NCI-H2171 (cell line): Measurements from ENCODE around the gene GALNT18.

Experiments
- DNase-seq: peaks from one replicate; lab custom pipeline; 2025; lab: John Stamatoyannopoulos, UW

The GALNT18 gene

DNA sequence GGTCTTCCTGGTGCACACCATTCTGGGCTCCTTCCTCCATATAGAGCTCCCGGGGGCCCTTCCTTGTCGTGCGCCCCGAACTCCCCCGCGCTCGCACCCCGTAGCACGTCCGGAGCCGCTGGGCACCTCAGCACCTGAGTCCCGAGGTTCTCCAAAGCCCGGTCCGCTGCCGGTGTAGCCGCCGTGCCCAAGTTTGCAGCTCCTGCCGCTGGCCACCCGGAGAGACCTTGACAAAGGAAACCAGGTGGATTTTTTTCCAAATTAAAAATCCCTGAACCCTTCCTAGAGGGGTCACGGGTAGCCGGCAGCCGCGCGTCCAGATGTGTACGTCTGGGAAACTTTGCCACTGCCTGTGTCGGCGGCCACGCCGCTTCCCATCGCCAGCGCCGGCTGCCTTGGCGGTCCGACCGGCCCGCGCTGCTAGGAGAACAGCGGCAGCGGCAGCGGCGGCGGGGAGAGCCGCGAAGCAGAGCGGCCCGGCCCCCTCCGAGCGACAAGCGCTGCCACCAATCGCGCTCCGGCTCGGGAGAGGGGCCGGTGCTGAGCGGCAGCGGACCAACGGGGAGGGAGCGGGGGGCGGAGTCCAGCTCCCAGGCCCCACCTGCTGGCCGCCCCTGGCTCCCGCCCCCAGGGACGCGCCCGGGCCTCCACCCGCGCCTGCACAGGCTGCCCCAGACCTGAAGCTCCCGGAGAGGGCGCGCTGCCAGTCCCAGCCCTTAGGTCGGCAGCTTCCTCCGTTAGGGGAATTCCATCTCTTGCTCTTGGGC, at the start of gene GALNT18:
Gene GALNT18 (minus strand): TSS at position 433 of the 767 bp plus-strand sequence.
- DNase-seq: peak; percentile 85

GRCh38 chr11:11670574-11670973, 48.8 kb upstream of the GALNT18 start:
- no peak for DNase-seq

DNA sequence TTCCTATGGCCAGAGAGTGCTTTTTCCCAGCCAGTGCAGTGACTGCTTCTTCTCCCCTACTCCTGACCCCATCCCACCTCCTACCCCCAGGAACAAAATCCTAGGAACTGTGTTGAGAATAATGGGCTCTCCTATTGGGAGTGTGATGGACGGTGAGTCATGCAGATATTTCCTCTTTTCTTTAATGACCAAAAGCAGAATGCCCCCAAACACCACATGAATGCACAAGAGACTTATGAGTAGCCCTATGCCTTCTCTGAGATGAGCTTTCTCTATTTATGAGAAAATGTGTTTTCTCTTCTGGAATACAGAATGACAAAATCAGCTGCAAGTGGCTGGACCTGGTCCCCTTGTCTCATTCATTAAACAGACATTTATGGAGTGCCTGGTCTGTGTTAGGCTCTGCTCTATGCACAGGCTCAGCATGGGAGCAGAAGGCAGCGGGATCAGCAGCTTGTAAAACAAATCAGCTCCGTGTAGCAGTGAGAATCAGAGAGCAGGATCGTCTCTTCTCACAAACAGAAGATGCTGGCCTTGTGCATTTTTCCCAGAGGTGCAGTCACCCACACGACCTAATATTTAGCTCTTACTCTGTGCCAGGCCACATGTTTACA, 47.5 kb upstream of the GALNT18 start:
- no peak for DNase-seq

GRCh38 chr11:11668781-11669180, 47.0 kb upstream of the GALNT18 start:
- no peak for DNase-seq

DNA sequence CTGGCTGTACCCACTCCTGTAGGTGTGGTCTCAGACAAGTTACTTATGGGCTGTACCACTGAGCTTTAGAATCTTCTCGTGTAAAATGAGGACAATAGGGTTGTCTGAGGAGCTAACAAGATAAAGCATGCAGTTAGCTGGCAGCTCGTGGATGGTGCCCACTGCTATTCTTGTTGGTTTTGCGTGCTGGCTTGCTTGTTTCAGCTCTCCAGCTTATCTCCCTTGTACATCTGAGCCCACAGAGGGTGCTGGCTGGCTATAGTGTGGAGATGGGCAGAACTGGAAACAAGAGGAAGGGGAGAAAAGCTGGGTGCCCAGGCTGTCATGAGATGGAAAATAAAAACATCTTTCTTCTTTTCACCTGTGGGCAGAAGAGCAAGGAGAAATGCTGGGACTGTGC, 46.5 kb upstream of the GALNT18 start:
- DNase-seq: no peak

GRCh38 chr11:11667056-11667455, 45.3 kb upstream of the GALNT18 start:
- DNase-seq: no peak

DNA sequence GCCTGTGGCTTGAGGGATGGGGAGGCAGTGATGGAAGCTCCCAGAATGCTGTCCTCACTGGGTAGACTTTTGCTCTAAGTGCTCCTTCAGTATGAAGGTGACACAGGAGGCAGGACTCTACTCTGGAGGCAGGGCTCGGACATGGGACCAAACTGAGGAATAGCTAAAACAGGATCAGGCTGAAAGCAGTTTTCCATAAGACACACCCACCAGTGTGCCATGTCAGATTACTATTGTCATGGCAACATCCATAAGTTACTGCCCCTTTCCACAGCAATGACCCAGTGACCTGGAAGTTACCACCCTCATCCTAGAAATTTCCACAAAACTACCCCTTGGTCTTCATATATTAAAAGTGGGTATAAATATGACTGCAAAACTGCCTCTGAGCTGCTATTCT, 43.6 kb upstream of the GALNT18 start:
- DNase-seq: no peak

DNA sequence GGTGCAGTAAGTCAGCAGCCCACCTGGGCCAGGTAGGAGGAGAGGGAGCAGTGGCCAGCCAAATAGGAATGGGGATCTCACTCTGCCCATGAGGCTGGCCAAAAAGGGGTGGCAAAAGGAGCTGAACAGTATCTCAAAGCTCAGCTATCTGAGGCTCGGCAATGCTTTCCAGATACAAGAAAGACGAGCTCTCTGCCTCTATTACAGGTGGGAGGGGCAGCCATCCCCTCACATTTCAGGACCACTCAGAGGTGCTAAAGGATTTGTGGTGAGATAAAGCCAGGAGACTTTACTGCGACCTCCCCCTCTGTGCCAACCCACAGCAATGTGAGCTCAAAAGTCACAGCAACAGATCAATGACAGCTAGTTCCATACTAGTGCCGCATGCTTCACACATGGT, 42.1 kb upstream of the GALNT18 start:
- DNase-seq: no peak

GRCh38 chr11:11662578-11662977, 40.8 kb upstream of the GALNT18 start:
- no peak for DNase-seq

DNA sequence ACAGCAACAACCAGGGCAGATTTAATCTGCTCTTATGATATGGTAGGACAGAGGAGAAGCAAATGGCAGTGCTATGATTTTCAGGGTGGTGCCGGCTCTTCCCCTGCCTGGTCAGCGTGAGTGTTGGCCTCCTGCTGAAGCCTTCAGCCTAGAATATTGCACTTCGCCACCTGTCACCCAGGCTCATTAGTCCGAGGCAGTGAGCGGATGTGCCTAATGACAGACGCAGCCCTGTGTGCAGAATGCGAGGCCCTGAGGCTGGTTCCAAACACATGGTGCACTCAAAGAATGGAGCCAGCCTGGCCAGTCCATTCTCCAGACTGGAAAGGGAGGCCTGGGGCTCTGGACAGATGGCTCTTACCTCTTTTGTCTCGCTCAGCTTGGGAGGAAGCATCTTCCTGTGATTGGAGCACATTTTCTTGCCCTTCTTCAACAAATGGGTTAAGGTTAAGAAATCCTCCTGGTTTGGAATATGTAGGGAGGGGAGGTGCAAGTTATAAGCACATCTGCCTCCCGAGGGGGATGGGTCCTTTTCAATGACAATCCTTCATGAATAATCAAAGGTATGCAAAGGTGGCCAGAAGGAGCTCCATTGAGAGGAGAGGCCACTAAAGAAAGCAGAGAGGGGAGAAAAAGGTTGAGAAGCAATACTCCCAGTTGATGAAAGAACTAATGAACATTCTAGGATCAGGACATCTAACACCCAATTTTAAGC, 39.7 kb upstream of the GALNT18 start:
- no peak for DNase-seq

DNA sequence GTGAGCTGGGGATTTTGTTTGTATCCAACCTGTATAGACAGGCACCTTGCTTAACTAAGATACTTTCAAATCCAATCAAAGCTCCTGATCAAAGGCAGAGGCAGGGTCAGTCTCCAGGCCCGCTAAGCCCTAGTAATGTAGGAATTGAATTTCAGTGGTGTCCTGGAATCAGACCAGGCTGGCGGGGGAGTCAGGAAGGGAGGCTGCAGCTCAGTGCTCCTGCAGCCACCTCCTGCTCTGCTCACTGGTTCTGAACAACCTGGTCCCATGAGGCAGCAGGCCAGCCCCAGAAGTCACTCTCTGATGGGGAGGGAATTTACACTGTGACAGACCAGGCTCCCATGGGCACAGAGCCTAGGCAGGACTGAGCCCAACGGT, 38.5 kb upstream of the GALNT18 start:
- DNase-seq: no peak

DNA sequence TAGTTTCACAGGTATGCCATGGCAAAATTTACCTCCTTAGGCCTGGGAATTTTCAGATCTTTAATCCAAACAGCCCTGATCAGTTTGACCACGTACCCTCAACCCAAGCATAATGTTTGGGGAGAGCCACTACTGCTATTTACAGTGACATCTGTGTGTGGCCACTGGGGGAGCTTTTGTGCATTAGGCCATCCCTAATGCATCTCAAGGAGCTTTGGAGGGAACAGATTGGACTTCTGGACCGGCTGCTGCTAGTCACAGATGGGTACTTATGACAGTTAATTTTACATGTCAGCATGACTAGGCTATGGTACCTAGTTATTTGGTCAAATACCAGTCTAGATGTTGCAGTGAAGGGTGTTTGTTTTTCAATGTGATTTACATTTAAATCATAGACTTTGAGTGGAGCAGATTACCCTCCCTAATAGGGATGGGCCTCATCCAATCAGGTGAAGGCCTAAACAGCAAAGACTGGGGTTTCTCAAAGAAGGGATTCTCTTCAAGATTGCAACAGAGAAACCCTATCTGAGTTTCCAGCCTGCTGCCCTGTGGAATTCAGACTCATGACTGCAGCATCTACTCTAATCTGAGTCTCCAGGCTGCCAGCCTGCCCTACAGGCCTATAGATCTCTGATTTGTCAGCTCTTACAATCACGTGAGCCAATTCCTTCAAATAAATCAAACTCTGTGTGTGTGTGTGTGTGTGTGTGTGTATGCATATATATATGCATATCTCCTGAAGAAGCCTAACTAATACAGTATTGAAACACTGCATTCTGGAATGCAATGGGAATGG, 38.0 kb upstream of the GALNT18 start:
- DNase-seq: no peak

- no peak for DNase-seq
These were observed 35.6 kb upstream of the GALNT18 start for GRCh38 chr11:11657218-11657955.

GRCh38 chr11:11641581-11641980, 19.8 kb upstream of the GALNT18 start:
- DNase-seq: no peak

DNA sequence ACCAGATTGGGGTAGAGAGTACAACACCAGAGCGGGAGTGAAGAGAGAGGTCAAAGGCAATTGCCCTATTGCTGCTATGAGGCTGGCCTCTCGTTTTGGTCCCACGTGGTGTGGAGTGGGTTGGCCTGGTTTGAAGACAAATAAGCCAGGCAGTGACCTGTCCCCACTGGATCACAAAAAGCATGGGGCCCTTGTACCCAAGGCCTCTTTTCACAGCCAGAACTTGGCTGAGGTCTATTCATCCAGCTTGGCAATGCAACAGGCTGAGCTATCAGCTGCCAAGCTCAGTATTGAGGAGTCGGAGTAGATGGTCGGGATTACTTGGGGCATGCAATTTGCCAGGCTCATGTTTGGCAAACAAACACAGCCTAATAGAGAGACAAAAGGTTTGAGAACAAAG, 19.2 kb upstream of the GALNT18 start:
- DNase-seq: no peak

DNA sequence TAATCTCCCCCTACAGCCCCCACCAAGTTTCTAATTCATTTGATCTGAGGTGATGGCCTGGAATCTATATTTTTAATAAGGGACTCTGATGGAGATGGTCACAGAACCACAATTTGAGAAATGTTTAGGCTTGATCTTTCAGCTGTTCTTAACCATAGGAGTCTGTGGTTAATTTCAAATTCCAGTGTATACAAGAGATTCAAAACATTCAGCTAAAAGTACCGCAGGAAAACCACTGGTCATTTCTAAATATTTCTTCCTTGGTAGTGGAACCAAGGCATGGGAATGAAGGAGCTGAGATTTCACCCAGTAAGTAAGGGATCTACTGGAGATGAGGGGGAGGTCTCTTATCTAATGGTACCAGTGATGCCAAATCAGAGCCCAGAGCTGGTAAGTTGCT, 18.3 kb upstream of the GALNT18 start:
- DNase-seq: no peak

- DNase-seq: no peak
These were observed 14.9 kb upstream of the GALNT18 start for GRCh38 chr11:11636671-11637070.

- no peak for DNase-seq
These were observed 13.6 kb upstream of the GALNT18 start for GRCh38 chr11:11635443-11635842.

GRCh38 chr11:11629368-11629767, 7.6 kb upstream of the GALNT18 start:
- DNase-seq: no peak

DNA sequence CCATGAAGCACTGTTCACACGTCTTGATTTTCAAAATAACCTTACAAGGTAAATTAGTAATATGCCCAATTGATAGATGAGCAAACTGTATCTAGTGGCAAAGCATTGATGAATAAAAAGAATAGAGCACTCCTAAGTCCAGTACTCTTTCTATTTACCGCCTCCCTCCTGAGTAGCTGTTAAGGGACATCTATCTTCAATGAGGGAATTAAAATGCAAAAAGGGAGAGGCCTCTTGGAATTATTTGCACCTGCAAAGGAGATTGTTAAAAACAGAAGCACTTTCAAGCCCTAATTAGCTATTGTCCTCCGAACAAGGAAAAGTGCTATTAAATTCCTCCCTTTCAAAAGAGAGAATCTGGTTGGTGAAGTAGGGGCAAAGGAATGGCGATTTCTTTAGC, 6.8 kb upstream of the GALNT18 start:
- no peak for DNase-seq

GRCh38 chr11:11626128-11626527, 4.3 kb upstream of the GALNT18 start:
- no peak for DNase-seq

- DNase-seq: no peak
These were observed 3.1 kb upstream of the GALNT18 start for GRCh38 chr11:11624926-11625325.
